ENCODE measurements around the gene EXTL2.

The EXTL2 gene

GRCh38 chr1:100895540-100896480 is 1.2 kb upstream of the EXTL2 start, which contains the start of gene SLC30A7:
TSS of gene SLC30A7 (plus strand) at chr1:100896090. CDS start at chr1:100896263, 173 bp downstream.
- H3K4me3 ChIP-seq (ENCODE audit: insufficient read depth in 1 of 2, low read depth in 1 of 2, low read length in 2 of 2) = peak within 1 kb of the TSS; percentile 68 to 98
- H3K23ac ChIP-seq (ENCODE audit: low read length in 2 of 2) = no peak within 1 kb of the TSS
- H2BK5ac ChIP-seq (ENCODE audit: low read depth, low read length, poor library complexity, severe bottlenecking) = peak within 1 kb of the TSS; percentile 39
- peak; percentile 96 for DNase-seq
- H2BK12ac ChIP-seq (ENCODE audit: low read length in 2 of 2) = peak within 1 kb of the TSS; percentile 34 to 46
- no peaks in the 10 kb centered on the region for H3K27me3 ChIP-seq (ENCODE audit: control insufficient read depth in 1 of 2, insufficient read depth in 1 of 2, low read length in 2 of 2)
- peaks cover 14% of the 10 kb centered on the region for H3K79me1 ChIP-seq (replicated peaks; ENCODE audit: low read length, poor library complexity, severe bottlenecking)
- peak within 1 kb of the TSS in 1 of 2 experiments; percentile 58 for H3K14ac ChIP-seq (ENCODE audit: low read length in 2 of 2)
- peak within 1 kb of the TSS; percentile 86 for H2BK120ac ChIP-seq (ENCODE audit: low read depth, low read length)
- H3K4ac ChIP-seq (ENCODE audit: low read depth in 1 of 2, low read length in 2 of 2) = peak within 1 kb of the TSS in 1 of 2 experiments; percentile 90
- H3K36me3 ChIP-seq (ENCODE audit: control insufficient read depth in 1 of 2, insufficient read depth in 2 of 2, low read depth in 1 of 2, low read length in 2 of 2) = peaks cover 2 to 28% of the 10 kb centered on the region in 2 experiments
- H3K9me3 ChIP-seq (ENCODE audit: control insufficient read depth, low read length) = no peaks in the 10 kb centered on the region
- H3K18ac ChIP-seq (ENCODE audit: low read depth in 1 of 2, low read length in 2 of 2) = peak within 1 kb of the TSS; percentile 95 to 96
- peak within 1 kb of the TSS; percentile 73 for H2AFZ ChIP-seq (ENCODE audit: low read depth, low read length)
- peak within 1 kb of the TSS; percentile 91 for H4K8ac ChIP-seq (ENCODE audit: low read length)
- peak within 1 kb of the TSS; percentile 97 for H2BK15ac ChIP-seq (ENCODE audit: low read depth, poor library complexity, severe bottlenecking)
- H3K27ac ChIP-seq (ENCODE audit: low read length, poor library complexity, severe bottlenecking) = peak within 1 kb of the TSS; percentile 90
- H3K4me1 ChIP-seq (ENCODE audit: control insufficient read depth, insufficient read depth, low read depth, low read length) = no peaks in the 10 kb centered on the region
- H3K4me2 ChIP-seq (ENCODE audit: low read length, poor library complexity, severe bottlenecking) = peak within 1 kb of the TSS; percentile 95
- H4K91ac ChIP-seq (ENCODE audit: low read length) = peak within 1 kb of the TSS; percentile 61
- peak within 1 kb of the TSS; percentile 99 for H3K9ac ChIP-seq (ENCODE audit: low read length)
- under 1% methylated on average over 55 of the region's 62 CpGs for WGBS
- H2AK5ac ChIP-seq (ENCODE audit: low read length, severe bottlenecking) = no peak within 1 kb of the TSS

DNA sequence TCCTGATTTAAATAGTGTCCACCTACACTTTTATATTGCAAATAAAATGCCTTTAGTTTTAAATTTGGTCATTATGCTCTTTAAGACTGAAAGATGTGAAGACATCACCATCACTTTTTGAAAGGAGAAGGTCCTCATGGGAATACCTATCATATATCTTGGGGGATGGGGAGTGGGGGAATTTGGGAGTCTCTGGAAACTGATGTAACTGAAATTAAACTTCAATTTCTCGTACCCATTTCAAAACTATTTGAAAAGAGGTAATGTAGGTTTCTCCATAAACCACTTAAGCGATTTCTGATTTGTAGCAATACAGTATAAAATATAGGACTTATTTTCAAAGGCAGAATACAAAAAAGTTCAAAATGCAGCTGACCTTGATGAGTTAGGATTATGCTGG is 924 bp downstream of the EXTL2 start:
- H3K4ac ChIP-seq (ENCODE audit: low read depth in 1 of 2, low read length in 2 of 2) = no peak overlapping the region
- no peaks in the 10 kb centered on the region for H3K4me1 ChIP-seq (ENCODE audit: control insufficient read depth, insufficient read depth, low read depth, low read length)
- no peak overlapping the region for H2BK5ac ChIP-seq (ENCODE audit: low read depth, low read length, poor library complexity, severe bottlenecking)
- H3K4me2 ChIP-seq (ENCODE audit: low read length, poor library complexity, severe bottlenecking) = peak overlapping the region; percentile 33
- H3K9me3 ChIP-seq (ENCODE audit: control insufficient read depth, low read length) = no peaks in the 10 kb centered on the region
- no peak overlapping the region for H3K27ac ChIP-seq (ENCODE audit: low read length, poor library complexity, severe bottlenecking)
- peaks cover 28% of the 10 kb centered on the region for H3K79me1 ChIP-seq (replicated peaks; ENCODE audit: low read length, poor library complexity, severe bottlenecking)
- no CpG with 5 or more reads among the region's 2 CpGs for WGBS
- no peak overlapping the region for H3K14ac ChIP-seq (ENCODE audit: low read length in 2 of 2)
- no peak overlapping the region for H2AFZ ChIP-seq (ENCODE audit: low read depth, low read length)
- H2BK120ac ChIP-seq (ENCODE audit: low read depth, low read length) = no peak overlapping the region
- no peak overlapping the region for H2BK15ac ChIP-seq (ENCODE audit: low read depth, poor library complexity, severe bottlenecking)
- no peak overlapping the region for H2BK12ac ChIP-seq (ENCODE audit: low read length in 2 of 2)
- peak overlapping the region; percentile 99 for H3K9ac ChIP-seq (ENCODE audit: low read length)
- H3K27me3 ChIP-seq (ENCODE audit: control insufficient read depth in 1 of 2, insufficient read depth in 1 of 2, low read length in 2 of 2) = no peaks in the 10 kb centered on the region
- no peak overlapping the region for H3K23ac ChIP-seq (ENCODE audit: low read length in 2 of 2)
- no peak for DNase-seq
- no peak overlapping the region for H2AK5ac ChIP-seq (ENCODE audit: low read length, severe bottlenecking)
- H3K4me3 ChIP-seq (ENCODE audit: insufficient read depth in 1 of 2, low read depth in 1 of 2, low read length in 2 of 2) = peak overlapping the region in 1 of 2 experiments; percentile 98
- H3K18ac ChIP-seq (ENCODE audit: low read depth in 1 of 2, low read length in 2 of 2) = no peak overlapping the region
- H4K91ac ChIP-seq (ENCODE audit: low read length) = no peak overlapping the region
- no peak overlapping the region for H4K8ac ChIP-seq (ENCODE audit: low read length)
- peaks cover 6 to 7% of the 10 kb centered on the region in 2 experiments for H3K36me3 ChIP-seq (ENCODE audit: control insufficient read depth in 1 of 2, insufficient read depth in 2 of 2, low read depth in 1 of 2, low read length in 2 of 2)

GRCh38 chr1:100892554-100892953 is 2.1 kb downstream of the EXTL2 start:
- Histone ChIP-seq H2AK5ac (ENCODE audit: low read length, severe bottlenecking) (no peak overlapping the region), H3K18ac (ENCODE audit: low read depth in 1 of 2, low read length in 2 of 2) (no peak overlapping the region), H2AFZ (ENCODE audit: low read depth, low read length) (no peak overlapping the region), H3K4me2 (ENCODE audit: low read length, poor library complexity, severe bottlenecking) (no peak overlapping the region), H2BK5ac (ENCODE audit: low read depth, low read length, poor library complexity, severe bottlenecking) (no peak overlapping the region), H3K79me1 (replicated peaks; ENCODE audit: low read length, poor library complexity, severe bottlenecking) (peaks cover 29% of the 10 kb centered on the region), H3K14ac (ENCODE audit: low read length in 2 of 2) (no peak overlapping the region), H2BK120ac (ENCODE audit: low read depth, low read length) (no peak overlapping the region), H3K4ac (ENCODE audit: low read depth in 1 of 2, low read length in 2 of 2) (no peak overlapping the region), H3K4me3 (ENCODE audit: insufficient read depth in 1 of 2, low read depth in 1 of 2, low read length in 2 of 2) (no peak overlapping the region), H3K27me3 (ENCODE audit: control insufficient read depth in 1 of 2, insufficient read depth in 1 of 2, low read length in 2 of 2) (no peaks in the 10 kb centered on the region), H3K23ac (ENCODE audit: low read length in 2 of 2) (no peak overlapping the region), H3K4me1 (ENCODE audit: control insufficient read depth, insufficient read depth, low read depth, low read length) (no peaks in the 10 kb centered on the region), H4K91ac (ENCODE audit: low read length) (no peak overlapping the region), H3K9ac (ENCODE audit: low read length) (no peak overlapping the region), H3K36me3 (ENCODE audit: control insufficient read depth in 1 of 2, insufficient read depth in 2 of 2, low read depth in 1 of 2, low read length in 2 of 2) (peaks cover 4 to 8% of the 10 kb centered on the region in 2 experiments), H3K27ac (ENCODE audit: low read length, poor library complexity, severe bottlenecking) (no peak overlapping the region), H4K8ac (ENCODE audit: low read length) (no peak overlapping the region), H2BK12ac (ENCODE audit: low read length in 2 of 2) (no peak overlapping the region), H3K9me3 (ENCODE audit: control insufficient read depth, low read length) (no peaks in the 10 kb centered on the region), H2BK15ac (ENCODE audit: low read depth, poor library complexity, severe bottlenecking) (no peak overlapping the region)
- WGBS = 100% methylated on average over 3 of the region's 3 CpGs
- DNase-seq = no peak

GRCh38 chr1:100891380-100891779 is 3.3 kb downstream of the EXTL2 start:
- Histone ChIP-seq H3K18ac (ENCODE audit: low read depth in 1 of 2, low read length in 2 of 2) (no peak overlapping the region), H2BK5ac (ENCODE audit: low read depth, low read length, poor library complexity, severe bottlenecking) (no peak overlapping the region), H3K9ac (ENCODE audit: low read length) (no peak overlapping the region), H3K36me3 (ENCODE audit: control insufficient read depth in 1 of 2, insufficient read depth in 2 of 2, low read depth in 1 of 2, low read length in 2 of 2) (peaks cover 4 to 8% of the 10 kb centered on the region in 2 experiments), H3K79me1 (replicated peaks; ENCODE audit: low read length, poor library complexity, severe bottlenecking) (peaks cover 29% of the 10 kb centered on the region), H4K8ac (ENCODE audit: low read length) (no peak overlapping the region), H3K9me3 (ENCODE audit: control insufficient read depth, low read length) (no peaks in the 10 kb centered on the region), H3K14ac (ENCODE audit: low read length in 2 of 2) (no peak overlapping the region), H3K4ac (ENCODE audit: low read depth in 1 of 2, low read length in 2 of 2) (no peak overlapping the region), H2AK5ac (ENCODE audit: low read length, severe bottlenecking) (no peak overlapping the region), H3K23ac (ENCODE audit: low read length in 2 of 2) (no peak overlapping the region), H3K4me2 (ENCODE audit: low read length, poor library complexity, severe bottlenecking) (no peak overlapping the region), H2BK15ac (ENCODE audit: low read depth, poor library complexity, severe bottlenecking) (no peak overlapping the region), H2BK120ac (ENCODE audit: low read depth, low read length) (no peak overlapping the region), H3K27ac (ENCODE audit: low read length, poor library complexity, severe bottlenecking) (no peak overlapping the region), H3K27me3 (ENCODE audit: control insufficient read depth in 1 of 2, insufficient read depth in 1 of 2, low read length in 2 of 2) (no peaks in the 10 kb centered on the region), H3K4me3 (ENCODE audit: insufficient read depth in 1 of 2, low read depth in 1 of 2, low read length in 2 of 2) (no peak overlapping the region), H2BK12ac (ENCODE audit: low read length in 2 of 2) (no peak overlapping the region), H4K91ac (ENCODE audit: low read length) (no peak overlapping the region), H3K4me1 (ENCODE audit: control insufficient read depth, insufficient read depth, low read depth, low read length) (no peaks in the 10 kb centered on the region), H2AFZ (ENCODE audit: low read depth, low read length) (no peak overlapping the region)
- no peak for DNase-seq
- 96% methylated on average over 1 of the region's 1 CpG for WGBS

Measured in mesenchymal stem cell (in vitro differentiated cells and primary cell).